EH (cell line): Measurements from ENCODE around the gene TTC8.
"Not testable (repeated sequence)": the region's sequence is repeated elsewhere in the genome, so short reads cannot be mapped to it uniquely, and the experiment has no call there.

ENCODE experiments used
- DNase-seq: peaks from one replicate; pipeline ENCODE4 v3.0.0-alpha.2; 2015; ENCODE audit warnings: low read depth

Gene TTC8

DNA sequence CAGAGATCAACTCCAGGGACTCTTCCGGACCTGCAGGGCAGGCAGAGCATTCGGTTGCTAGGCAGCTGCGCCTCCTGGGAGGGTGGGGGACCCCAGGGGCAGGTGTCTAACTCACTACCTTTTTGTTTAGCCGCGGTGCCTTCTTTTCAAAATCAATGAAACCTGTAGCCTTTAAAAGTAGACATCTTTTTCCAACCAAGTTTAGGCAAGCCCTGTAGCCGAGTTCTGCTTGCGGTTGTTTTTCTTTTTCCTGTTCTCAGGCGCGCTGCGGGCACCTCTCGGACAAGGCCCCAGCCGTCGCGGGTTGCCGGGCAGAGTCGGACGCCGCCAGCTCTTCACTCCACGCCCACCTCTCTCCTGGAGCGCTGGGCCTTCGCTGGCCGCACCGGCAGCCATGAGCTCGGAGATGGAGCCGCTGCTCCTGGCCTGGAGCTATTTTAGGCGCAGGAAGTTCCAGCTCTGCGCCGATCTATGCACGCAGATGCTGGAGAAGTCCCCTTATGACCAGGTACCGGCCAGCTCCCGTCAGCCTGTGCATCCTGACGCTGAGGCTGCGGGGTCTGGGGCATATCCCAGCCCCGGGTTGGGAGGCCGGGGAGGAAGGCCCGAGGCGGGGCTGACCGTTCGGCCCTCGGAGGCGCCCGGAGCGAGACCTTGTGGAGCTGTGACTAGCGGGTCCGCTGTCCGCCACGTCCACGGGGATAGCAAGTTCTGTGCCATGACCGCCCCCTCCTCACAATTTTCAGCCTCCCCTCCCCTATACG lies at the start of gene TTC8:
TTC8 (plus strand) TSS at position 338 of the 764 bp plus-strand sequence; CDS start at position 395, 57 bp downstream.
- peak; percentile 92 for DNase-seq

DNA sequence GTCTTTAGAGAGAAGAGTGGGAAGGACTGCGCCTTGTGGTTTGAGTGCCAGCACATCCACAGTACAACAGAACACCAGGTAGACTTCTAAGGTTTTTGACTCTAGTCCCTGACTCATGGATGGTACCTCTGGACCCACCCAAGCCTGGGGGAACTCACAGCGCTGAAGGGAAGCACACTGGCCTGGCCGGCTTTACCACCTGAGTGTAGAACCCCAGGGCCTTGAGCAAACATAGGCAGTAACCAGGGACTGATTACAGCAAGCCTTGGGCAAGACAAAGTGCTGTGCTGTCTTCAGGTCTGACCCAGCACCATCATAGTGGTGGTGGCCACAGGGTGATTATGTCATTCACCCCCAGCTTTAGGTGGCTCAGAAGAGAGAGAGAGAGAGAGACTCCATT lies 48.9 kb upstream of the TTC8 start:
- no peak for DNase-seq

DNA sequence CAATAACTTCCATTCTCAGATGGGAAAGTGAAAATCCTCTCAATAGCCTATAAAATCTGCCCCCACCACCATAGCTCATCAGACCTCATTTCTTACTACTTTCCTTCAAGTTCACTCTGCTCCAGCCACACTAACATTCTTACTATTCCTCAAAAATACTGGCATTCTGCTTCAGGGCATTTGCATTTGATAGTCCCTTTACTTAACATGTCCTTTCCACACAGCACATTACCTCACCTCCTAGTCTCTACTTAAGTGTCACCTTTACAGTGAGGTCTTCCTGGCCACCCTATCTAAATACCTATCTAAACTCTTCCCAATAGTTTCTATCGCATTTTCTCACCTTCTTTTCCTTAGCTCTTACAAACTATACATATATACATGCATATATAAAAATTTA lies 38.5 kb upstream of the TTC8 start:
- no peak for DNase-seq

DNA sequence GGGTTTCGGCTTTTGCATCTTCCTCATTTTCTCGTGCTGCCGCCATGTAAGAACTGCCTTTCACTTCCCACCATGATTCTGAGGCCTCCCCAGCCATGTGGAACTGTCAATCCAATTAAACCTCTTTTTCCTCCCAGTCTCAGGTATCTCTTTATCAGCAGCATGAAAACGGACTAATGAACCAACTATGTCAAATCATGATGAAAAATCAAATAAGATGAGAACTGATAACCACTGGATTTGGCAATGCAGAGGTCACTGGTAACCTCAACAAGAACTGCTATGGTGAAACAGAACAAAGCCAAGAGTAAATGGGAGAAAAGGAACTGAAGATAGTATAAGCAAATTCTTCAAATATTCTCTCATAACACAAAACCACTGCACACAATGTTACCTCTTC lies 37.7 kb upstream of the TTC8 start:
- no peak for DNase-seq

DNA sequence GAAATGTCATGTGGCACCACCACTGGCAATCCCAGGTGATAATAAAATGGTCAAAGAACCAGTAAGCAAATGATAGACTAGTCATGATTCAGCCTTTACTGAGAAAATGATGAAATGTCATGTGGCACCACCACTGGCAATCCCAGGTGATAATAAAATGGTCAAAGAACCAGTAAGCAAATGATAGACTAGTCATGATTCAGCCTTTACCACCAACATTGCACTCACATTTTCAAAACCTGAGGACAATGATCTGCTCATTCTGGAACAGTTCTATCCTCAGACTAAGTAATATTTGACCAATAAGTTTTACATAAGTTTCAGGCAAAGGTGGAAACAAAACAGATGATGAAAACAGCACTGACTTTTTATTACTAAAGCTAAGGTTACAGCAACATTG lies 34.9 kb upstream of the TTC8 start:
- DNase-seq = not testable (repeated sequence)

DNA sequence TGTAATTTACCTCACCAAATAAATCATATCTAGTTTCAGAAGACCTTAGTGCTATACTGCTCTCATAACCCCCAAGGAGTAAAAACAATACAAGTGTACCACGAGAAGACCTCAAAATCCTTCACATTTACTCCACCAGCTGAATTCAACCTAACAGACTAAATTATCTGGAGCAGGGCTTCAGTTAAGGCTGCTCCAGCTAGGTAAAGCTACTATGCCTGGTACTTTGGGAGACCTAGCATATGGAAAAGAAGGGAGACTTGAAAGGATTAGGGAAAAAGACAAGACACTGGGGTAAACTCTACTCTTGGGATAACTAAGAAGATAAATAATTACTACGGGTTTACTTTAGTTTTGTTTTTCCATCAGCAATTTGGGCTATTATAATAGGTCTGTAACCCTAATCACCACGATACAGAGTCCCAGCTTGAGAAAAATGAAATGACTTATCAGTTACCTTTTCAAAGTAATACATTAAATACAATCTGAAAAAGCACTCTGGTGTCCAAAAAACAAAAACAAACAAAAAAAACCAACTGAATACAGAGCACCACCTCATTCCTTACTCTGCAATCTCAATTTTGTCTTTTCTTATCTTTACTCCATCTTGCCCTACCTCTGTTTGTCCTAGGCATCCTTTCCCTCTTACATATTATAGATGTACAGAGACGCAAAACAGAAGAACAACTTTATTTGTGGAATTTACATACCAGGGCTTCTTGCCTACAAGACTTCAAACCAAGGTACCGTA lies 33.8 kb upstream of the TTC8 start:
- DNase-seq = no peak

DNA sequence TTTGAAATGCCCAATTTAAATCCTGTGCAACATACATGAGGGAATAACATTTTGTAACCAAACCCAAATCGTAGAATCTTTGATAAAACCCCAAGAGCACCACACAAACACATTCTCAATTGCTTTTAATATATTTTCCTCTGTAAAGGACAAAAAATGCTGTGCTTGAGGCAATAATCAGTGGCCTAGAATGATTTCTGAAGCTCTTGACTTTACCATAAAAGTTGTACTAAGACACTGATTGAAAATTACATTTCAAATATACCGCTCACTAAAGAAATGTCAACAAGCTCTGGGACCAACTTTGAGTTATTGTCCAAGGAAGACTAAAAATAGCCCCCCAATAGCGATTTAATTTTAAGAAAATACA lies 33.2 kb upstream of the TTC8 start:
- no peak for DNase-seq

DNA sequence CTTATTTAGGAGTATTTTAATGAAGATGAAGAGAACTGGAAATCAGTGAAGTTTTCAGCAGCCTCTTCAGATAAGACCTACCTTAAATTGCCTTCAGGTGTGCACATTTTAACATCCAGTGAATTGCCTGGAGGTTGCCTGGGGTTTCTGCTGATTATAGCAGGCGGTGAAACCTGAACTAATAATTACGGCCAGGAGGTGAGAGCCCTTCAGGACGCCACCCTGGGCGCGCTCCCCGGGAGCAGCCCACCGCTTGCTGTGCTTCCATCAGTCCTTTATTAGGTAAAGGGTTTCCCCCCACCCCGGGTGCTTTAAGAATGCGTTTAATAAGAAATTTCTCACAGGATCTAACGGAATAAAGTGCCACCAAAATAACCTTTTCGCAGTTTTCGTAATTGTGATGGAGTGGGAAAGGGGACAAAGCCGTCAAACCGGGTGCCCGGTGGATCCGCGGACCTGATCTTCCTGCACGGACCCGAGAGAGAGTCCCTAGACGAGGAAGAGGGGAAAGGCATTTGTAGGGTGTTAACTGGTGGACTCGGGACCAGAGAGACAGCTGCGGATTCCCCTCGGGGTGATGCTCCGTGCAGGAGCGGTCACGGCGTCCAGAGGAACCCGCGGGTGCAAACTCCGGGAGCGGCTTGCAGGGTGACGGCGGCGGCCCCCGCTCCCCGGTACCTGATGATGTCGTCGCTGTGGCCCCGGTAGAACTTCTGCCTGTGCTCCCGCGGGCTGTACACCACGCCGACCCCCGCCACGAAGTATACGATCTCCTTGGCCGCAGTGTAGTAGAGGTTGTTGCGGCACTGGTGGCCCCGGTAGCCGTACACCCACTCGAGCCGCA lies 32.6 kb upstream of the TTC8 start:
- DNase-seq = peak; percentile 10

DNA sequence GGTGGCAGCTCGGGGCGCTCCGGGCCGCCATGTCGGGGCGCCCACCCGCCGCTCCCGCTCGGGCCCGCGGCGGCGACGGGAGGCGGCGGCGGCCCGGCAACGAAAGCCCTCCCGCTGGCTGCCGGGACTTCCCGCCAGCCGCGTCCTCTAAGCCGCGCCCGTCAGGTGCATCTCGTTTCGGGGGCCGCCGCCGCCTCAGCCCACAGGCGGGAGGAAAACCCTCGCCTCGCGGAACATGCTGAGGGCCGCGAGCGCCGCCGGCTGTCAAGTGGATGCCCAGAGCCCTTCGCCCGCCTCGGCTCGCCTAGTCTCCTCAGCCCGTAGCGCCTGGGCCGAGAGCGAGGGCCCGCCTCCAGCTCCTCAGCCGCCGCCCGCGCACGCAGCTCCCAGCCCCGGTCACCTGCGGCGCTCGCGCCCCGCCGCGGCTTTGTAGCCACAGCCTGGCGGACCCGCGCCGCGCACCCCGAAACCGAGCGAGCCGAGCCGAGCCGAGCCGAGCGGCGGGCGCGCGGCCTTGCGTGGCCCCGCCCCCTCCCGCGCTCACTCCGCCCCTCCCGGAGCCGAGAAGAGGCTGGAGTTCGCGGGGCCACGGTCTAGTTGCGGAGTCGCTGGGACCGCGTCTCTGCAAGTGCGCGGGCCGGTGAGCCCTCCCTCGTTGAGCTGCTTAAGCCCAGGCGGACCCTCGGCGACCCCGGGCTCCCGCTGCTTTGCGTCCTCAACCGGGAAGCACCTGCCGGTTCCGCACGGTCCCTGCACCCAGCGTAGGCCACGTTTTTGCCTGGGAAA lies 31.8 kb upstream of the TTC8 start, which contains the start of gene EML5:
EML5 (minus strand) TSS at position 481 of the 786 bp plus-strand sequence; CDS start at position 31, 450 bp downstream.
- DNase-seq = peak; percentile 70

DNA sequence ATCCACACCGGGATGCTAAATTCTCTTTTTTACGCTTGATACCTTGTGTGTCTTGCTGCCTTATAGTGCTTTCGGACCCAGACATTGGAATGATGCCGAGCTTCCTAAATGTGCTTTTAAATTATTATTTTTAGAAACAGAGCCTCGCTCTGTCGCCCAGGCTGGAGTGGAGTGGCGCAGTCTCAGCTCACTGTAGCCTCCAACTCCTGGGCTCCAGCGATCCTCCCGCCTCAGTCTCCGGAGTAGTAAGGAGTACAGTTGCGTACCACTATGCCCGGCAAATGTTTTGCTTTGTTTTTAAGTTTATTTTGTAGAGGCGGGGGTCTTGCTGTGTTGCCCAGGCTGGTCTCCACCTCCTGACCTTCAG lies 31.2 kb upstream of the TTC8 start:
- DNase-seq = no peak

DNA sequence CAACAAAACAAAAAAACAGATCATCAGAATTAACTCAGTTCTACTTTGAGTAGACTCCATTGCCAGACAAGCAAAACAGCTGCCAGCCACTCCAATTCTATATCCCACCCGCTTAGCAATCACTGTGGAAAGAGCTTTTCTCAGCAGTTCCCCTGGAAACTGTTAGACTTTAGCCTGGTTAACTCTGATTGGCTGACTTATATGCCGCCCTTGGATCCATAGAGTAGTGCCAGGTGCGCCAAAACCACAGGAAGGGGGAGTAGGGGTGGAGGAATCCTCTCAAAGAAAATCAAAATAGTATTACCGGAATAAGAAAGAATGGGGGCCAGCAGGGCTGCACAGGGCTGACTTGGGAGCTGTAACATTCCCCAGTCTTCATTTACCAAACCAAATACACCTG lies 26.3 kb upstream of the TTC8 start:
- DNase-seq = no peak

DNA sequence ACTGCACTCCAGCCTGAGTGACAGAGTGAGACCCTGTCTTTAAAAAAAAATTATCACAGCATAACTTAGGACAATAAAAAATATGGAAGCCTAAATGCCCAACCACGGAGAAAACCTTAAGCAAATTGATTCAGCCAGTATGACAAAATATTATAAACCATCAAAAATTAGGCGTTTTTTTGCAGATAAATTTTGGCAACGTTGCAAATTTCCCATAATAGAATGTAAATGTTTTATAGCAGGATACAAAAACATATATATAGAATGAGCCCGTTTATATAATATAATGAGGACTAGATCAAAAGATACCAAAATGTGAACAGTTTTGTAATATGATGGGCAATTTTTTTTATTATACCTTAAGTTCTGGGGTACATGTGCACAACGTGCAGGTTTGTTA lies 24.9 kb upstream of the TTC8 start:
- DNase-seq = no peak

DNA sequence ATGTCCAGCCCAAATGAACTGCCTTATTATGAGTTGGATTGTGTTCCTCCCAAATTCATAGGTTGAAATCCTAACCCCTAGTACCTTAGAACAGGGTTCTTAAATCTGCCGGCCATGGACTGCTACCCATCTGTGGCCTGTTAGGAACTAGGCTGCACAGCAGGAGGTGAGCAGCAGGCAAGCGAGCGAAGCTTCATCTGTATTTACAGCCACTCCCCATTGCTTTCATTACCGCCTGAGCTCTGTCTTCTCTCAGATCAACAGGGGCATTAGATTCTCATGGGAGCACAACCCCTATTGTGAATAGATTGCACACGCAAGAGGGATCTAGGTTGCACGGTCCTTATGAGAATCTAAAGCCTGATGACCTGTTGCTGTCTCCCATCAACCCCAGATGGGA lies 21.9 kb upstream of the TTC8 start:
- no peak for DNase-seq

DNA sequence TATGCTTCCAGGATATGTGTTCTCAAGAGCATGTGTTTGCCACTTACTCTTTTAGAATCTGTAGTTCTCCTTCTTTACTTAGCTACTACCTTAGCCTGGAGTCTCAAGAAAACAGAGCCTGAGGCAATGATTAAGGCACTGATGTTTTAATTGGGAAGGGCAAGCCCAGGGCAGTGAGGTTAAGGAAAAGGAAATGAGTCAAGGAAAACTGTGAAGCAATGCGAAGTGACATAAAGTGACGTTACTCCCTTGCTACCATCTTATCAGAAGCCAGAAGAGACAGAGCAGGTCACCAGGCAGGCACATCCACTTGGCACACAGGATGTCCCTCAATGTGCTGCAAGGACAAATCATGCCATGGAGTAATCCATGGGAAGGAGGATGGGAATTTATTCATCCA lies 20.4 kb upstream of the TTC8 start:
- peak; percentile 55 for DNase-seq

DNA sequence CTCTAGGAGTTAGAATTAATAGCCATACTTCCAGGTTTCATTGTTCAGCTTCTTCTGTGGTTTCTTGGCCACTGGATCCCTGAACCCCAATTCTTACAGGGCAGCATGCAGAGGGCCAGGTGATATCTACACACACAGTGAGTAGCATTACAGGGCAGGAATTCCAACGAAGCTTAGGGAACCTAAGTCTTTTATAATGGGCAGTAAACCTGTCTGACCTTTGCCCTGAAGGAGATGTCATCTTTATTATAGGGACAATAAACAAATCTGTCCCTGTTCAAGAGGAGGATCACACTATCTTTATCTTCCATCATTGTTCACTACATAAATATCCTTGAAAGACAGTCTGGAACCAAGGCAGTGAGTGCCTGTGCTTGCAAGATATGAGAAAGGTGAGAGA lies 20.0 kb upstream of the TTC8 start:
- DNase-seq = no peak

DNA sequence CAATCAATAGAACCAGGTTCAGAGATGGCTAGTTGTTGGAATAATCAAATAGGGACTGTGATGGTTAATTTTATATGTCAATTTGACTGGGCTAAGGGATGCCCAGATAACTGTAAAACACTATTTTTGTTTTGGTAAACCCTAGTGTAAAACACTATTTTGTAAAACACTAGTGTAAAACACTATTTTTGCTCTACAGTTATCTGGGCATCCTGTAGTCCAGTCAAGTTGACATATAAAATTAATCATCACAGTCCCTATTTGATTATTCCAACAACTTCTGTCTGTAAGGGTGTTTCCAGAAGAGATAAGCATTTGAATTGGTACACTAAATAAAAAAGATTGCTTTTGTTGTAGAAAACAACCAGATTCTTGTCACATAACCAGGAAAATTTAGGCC lies 16.1 kb upstream of the TTC8 start:
- DNase-seq = no peak

DNA sequence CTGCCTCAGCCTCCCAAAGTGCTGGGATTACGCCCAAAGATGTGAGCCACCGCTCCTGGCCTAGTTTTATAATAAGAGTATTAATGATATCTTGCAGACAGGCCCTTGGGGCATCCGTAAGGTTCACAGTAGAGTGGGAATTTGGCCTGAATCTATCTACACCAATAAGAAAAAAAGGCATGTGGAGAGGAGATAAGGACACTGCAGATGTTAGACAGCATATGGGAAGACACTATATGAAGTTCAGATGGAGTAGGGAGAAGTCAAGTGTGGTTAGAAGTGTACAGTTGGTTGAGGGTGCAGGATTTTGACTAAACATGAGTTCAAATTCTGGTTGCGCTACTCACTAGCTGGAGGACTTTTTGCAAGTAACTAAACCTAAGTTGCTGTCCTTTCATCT lies 8.5 kb upstream of the TTC8 start:
- DNase-seq = no peak

DNA sequence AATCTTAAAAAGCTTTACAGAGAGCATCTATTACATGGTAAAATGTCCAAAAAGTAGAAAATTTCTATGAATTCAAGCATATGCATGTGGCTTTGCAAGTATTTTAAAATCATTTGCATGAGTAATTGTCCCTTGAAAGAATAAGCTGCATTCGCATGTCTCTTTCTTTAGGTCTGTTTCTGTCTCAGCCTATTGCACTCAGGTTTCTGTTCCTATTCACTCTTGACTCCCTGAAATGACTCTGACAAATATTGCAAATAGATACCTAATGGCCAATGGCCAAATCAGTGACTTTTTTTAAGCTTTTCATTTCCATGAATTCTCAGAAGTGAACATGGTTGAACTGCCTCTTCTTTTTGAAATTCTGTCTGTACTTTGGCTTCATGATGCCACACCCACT lies 6.4 kb upstream of the TTC8 start:
- no peak for DNase-seq

DNA sequence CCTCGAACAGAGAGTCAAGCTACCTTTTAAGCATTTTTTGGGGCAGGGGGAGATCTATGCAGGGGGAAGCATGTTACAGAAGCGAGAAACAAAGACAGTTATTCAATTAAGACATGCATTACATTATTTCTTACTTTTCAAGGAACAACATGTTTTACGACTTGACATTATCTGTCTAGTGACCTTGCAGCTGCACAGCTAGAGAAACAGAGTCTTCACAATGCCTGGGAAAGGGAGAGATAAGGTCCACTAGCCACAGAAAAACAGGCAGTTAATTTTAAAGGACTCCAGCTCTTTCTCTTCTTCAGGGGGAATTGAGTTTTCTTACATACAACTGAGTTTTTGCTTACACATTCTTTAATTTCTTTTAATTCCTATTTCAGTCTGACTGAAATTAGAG lies 4.8 kb upstream of the TTC8 start:
- not testable (repeated sequence) for DNase-seq

DNA sequence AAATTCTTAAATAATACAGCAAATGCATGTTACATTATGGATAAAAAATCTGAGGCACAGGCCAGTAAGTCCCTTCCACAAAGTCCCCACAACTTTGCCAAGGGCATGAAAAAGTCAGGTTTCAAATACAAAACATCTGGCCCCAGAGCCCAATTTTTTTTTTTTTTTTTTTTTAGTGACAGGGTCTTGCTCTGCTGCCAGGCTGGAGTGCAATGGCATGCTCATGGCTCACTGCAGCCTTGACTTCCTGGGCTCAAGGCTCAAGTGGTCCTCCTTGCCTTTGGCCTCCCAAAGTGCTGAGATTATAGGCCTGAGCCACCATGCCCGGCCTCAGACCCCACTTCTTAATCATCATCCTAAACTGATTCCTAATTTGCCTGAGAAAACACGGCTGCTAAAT lies 3.1 kb upstream of the TTC8 start:
- DNase-seq = no peak

DNA sequence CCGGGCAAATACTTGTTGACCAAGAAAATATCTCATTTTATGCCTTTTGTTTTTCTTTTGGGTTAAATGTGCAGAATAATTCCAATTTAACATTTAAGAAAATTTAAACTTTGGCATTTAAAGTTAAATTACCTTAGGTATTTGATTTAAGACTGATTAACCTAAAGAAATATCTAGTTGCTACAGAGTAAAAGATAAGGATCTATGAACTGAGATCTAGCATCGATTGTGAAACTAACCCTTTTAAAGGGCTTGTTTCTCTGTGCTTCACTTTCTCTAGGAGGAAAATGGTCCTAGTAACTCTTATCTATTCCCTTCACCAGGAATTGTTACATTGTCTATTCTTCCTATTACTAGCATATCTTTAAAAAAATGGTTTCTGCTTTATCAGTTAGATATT lies 2.6 kb upstream of the TTC8 start:
- no peak for DNase-seq

DNA sequence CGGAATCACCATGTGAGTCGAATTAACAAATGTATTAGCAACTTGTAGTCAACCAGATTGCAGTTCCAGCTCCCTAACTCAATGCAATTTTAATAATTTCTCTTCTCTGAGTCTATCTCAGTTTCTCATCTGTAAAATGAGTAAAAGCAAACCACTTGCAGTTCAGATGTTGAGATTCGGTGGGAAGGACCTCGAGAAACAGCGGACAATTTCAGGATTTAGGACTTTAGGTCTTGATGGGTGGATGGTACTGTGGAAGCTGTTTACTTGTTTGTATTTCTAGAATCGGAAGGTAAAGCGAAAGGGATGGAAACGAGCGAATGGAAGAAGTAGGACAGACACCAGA lies 510 bp upstream of the TTC8 start:
- no peak for DNase-seq
